Inflammatory macrophage treated with lipopolysaccharide for 1 hour (primary cell): ENCODE data around the gene IPMK.
A peak's percentile ranks its signal among the peaks of the same experiment; 100 is the strongest.
"Not testable (repeated sequence)": the region's sequence is repeated elsewhere in the genome, so short reads cannot be mapped to it uniquely, and the experiment has no call there.

Source experiments
- DNase-seq, 2 donors: peaks; one replicate each; pipeline ENCODE4 v3.0.0-alpha.2; 2020 to 2022

The IPMK gene

GRCh38 chr10:58266826-58267712, 625 bp downstream of the IPMK start:
- peak; percentile 83 to 91 for DNase-seq

GRCh38 chr10:58266003-58266825, 1.5 kb downstream of the IPMK start:
- DNase-seq, result peak; percentile 74 to 80

GRCh38 chr10:58265249-58265648, 2.4 kb downstream of the IPMK start:
- DNase-seq, result no peak

- DNase-seq, result peak; percentile 12 to 46
Observed at GRCh38 chr10:58264780-58265179, 2.9 kb downstream of the IPMK start.

GRCh38 chr10:58262766-58263165, 4.9 kb downstream of the IPMK start:
- DNase-seq, result peak in 1 of 2 donors; percentile 48

- DNase-seq, result no peak
Observed at GRCh38 chr10:58260334-58260733, 7.4 kb downstream of the IPMK start.

- DNase-seq, result no peak
Observed at GRCh38 chr10:58258977-58259692, 8.6 kb downstream of the IPMK start.

GRCh38 chr10:58256013-58256780, 11.5 kb downstream of the IPMK start:
- not testable (repeated sequence) for DNase-seq

- no peak for DNase-seq
Observed at GRCh38 chr10:58254644-58255043, 13.1 kb downstream of the IPMK start.

- no peak for DNase-seq
Observed at GRCh38 chr10:58253184-58253583, 14.5 kb downstream of the IPMK start.

- not testable (repeated sequence) for DNase-seq
Observed at GRCh38 chr10:58244666-58245065, 23.0 kb downstream of the IPMK start.

GRCh38 chr10:58244242-58244641, 23.5 kb downstream of the IPMK start:
- DNase-seq, result not testable (repeated sequence)

GRCh38 chr10:58243801-58244200, 23.9 kb downstream of the IPMK start:
- DNase-seq, result not testable (repeated sequence)

- no peak for DNase-seq
Observed at GRCh38 chr10:58243269-58243668, 24.4 kb downstream of the IPMK start.

- no peak for DNase-seq
Observed at GRCh38 chr10:58241346-58241745, 26.3 kb downstream of the IPMK start.

GRCh38 chr10:58240531-58240930, 27.2 kb downstream of the IPMK start:
- no peak for DNase-seq

GRCh38 chr10:58239561-58240169, 28.0 kb downstream of the IPMK start:
- DNase-seq, result no peak

- DNase-seq, result no peak
Observed at GRCh38 chr10:58237014-58237834, 30.5 kb downstream of the IPMK start.

- not testable (repeated sequence) for DNase-seq
Observed at GRCh38 chr10:58229856-58230255, 37.8 kb downstream of the IPMK start.

GRCh38 chr10:58225654-58226053, 42.0 kb downstream of the IPMK start:
- no peak for DNase-seq
